NCI-H460 (cell line): ENCODE measurements around the gene SSC5D. TPM values are rescaled to one million over a fixed set of nuclear protein-coding genes. Genes with fewer than 3 reads are reported as not detected.
"Not testable (repeated sequence)": the region's sequence is repeated elsewhere in the genome, so short reads cannot be mapped to it uniquely, and the experiment has no call there.

Experiments
- DNase-seq: peaks from one replicate; pipeline ENCODE4 v3.0.0-alpha.2; 2016; ENCODE audit warnings: low read depth; ENCODE audit errors: extremely low read depth
- total RNA-seq: library from RNA; depleted of rRNA; stranded (reverse); fragments of >200 nt; shearing (Covaris generic); gene quantifications from 2 replicates; pipeline ENCODE4 v1.2.3, GENCODE V29; 2014

SSC5D gene
- total RNA-seq, 1 experiment from 2014 or later: 0.07 TPM

DNA sequence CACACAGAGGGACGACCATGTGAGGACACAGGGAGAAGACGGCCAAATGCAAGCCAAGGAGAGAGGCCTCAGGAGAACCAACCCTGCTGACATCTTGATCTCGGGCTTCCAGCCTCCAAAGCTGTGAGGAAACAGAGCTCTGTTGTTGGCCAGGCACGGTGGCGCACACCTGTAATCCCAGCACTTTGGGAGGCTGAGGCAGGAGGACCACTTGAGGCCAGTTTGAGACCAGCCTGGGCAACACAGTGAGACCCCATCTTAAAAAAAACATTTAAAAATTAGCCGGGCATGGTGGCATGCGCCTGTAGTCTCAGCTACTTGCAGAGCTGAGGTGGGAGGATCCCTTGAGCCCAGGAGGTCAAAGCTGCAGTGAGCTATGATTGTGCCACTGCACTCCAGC is 46.0 kb downstream of the SSC5D start:
- DNase-seq: not testable (repeated sequence)

- no peak for DNase-seq
Measured at GRCh38 chr19:55535173-55535964, 47.1 kb downstream of the SSC5D start.

DNA sequence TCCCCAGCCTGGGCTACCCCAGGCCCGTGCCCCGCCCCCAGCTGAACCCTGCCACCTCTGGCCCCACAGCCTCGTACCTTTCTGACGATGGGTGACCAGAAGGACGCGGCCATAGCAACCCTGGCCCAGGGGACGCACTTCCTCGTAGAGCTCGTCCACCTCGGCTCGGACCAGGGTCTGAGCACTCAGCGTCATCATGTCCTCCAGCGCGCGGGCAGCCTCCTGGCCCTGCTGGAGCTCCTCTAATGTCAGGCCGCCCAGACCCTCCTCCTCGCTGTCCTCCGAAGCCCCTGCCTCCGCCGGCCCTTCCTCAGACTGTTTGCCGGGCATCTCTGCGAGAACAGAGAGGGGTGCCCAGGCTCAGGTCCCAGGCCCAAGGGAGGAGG is 47.7 kb downstream of the SSC5D start:
- no peak for DNase-seq

DNA sequence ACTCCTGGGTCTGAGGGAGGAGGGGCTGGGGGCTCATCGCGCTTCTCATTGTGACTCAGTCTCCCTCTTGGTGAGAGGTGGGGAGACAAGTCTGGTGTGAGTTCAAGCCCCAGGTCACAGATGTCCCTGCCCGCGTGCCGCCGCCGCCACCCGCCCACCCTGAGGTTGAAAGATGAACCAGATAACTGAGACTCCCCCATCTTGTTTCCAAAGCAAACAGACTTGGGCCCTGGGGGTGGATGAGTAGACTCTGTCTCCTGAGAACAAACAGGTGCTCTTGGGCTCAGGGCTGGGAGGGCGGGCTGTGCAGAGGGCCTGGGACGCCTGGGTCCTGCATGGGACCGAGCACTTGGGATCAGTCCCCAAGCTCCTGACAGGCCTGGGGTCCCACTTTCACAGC is 48.1 kb downstream of the SSC5D start:
- no peak for DNase-seq

GRCh38 chr19:55536951-55537740 is 48.9 kb downstream of the SSC5D start, which contains the start of gene SBK2:
Gene SBK2, minus strand, starts transcription at chr19:55537133. Its CDS starts 839 bp downstream, at chr19:55536294.
- no peak for DNase-seq

- no peak for DNase-seq
Measured at GRCh38 chr19:55537741-55538111, 49.5 kb downstream of the SSC5D start.

- no peak for DNase-seq
Measured at GRCh38 chr19:55538132-55538531, 49.9 kb downstream of the SSC5D start.

DNA sequence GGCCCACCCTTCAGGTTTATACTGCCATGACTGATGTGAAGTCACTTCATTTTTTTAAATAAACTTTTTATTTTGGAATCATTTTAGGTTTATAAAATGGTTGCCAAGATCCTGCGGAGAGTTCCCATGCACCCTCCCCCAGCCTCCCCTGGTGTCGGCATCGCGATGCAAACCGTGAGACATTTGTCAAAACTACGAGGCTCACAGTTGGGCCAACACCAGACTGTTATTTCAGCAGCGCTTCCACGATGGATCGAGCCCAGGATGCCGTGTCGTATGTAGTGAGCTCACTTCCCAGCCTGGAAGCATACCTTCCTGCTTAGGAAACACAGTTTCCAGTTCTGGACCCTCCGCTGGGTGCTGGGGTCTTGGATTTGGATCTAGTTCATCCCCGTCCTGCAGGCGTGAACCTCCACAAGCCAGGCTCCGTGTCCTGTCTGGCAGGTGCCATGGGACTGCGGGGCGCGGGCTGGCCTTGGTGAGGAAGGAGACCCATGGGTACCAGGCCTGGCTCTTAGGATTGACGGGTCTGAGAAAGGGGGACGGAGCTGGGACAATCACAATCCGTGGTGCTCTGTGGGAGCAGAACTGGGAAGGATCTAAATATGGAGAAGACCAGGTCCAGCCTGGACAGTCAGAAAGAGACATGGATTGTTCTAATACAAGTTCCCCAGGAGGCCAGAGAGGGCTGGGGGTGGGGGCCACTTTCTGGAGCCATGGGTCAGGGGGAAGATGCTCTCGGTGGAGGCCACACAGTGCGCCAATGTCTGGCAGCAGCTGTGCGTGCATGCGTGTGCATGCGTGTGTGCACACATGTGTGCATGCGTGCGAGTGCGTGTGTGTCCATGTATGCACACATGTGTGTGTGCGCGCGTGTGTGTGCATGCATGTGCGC is 51.1 kb downstream of the SSC5D start:
- no peak for DNase-seq

- no peak for DNase-seq
Measured at GRCh38 chr19:55540619-55541018, 52.4 kb downstream of the SSC5D start.

- no peak for DNase-seq
Measured at GRCh38 chr19:55541091-55541490, 52.9 kb downstream of the SSC5D start.

- no peak for DNase-seq
Measured at GRCh38 chr19:55542292-55542855, 54.1 kb downstream of the SSC5D start.

- DNase-seq: no peak
Measured at GRCh38 chr19:55543567-55543966, 55.3 kb downstream of the SSC5D start.

GRCh38 chr19:55544014-55544413 is 55.8 kb downstream of the SSC5D start:
- no peak for DNase-seq

- no peak for DNase-seq
Measured at GRCh38 chr19:55544776-55545439, 56.7 kb downstream of the SSC5D start.

- DNase-seq: no peak
Measured at GRCh38 chr19:55545443-55545842, 57.2 kb downstream of the SSC5D start, which contains the start of gene SBK3. Gene SBK3, minus strand, starts transcription at chr19:55545543. Its CDS starts 0 bp downstream, at chr19:55545543.

DNA sequence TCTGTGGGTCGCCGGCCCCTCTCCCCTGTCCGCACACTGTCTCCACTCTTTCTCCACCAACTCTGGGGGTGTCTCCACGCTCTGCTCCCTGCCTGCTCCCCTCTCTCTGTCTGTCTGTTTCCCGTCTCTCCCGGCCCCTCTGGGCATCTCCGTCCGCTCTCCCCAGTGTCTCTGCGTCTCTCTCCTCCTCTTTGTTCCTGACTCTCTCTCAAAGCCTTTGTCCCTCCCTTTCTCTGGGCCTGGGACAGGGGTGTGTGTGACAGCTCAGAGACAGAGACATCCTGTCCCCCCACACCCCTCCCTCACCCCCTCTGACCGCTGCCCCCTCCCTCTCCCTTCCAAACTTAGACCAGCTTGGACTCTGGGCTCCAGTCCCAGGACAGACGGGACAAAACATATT is 57.8 kb downstream of the SSC5D start:
- DNase-seq: no peak

DNA sequence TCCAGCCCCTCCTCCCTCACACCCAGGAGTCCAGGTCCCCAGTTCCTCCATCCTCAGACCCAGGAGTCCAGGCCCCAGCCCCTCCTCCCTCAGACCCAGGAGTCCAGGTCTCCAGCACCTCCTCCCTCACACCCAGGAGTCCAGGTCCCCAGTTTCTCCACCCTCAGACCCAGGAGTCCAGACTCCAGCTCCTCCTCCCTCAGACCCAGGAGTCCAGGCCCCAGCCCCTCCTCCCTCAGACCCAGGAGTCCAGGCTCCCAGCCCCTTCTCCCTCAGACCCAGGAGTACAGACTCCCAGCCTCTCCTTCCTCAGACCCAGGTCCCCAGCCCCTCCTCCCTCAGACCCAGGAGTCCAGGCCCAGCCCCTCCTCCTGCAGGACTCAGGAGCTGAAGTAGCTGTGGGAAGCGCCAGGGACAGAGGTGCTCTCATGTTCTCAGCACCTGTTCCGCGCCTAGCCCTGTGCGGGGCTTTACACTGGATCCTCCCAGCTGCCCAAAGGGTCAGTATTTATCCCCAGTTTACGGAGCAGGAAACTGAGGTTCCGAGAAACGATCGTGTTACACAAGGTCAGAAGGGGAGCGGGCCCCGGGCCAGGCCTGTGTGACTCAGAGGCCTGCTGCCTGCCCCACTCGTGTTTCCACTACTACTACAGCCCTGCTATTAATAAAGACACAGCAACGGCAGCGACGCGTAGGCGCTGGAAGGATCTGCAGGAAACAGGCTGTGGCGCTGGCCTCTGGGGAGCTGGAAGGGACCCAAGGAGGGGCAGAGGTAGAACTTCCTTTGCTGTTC is 58.8 kb downstream of the SSC5D start:
- no peak for DNase-seq

GRCh38 chr19:55549500-55550320 is 61.5 kb downstream of the SSC5D start:
- DNase-seq: peak; percentile 40
